ENCODE data around the gene MYO1F. TPM values are rescaled to one million over a fixed set of nuclear protein-coding genes. Genes with fewer than 3 reads are reported as not detected.
"Not testable (repeated sequence)": the region's sequence is repeated elsewhere in the genome, so short reads cannot be mapped to it uniquely, and the experiment has no call there.

MYO1F gene
- 10 to 100 TPM in 2 of 9 donors, 1 to 10 TPM in 7; 1.8 to 56.6 (median 5.0) TPM for total RNA-seq
- 1 to 10 TPM; 4.2 to 4.7 TPM for polyA plus RNA-seq
- long read RNA-seq, donor 1, full-length matches to known transcripts: 2 of 8 reads
- long read RNA-seq, donor 1, partial matches to known transcripts: 3 of 8 reads
- long read RNA-seq, donor 1, other reads (novel, unspliced or antisense): 3 of 8 reads
- long read RNA-seq, donor 2, partial matches to known transcripts: 0 of 1 reads
- long read RNA-seq, donor 2, other reads (novel, unspliced or antisense): 1 of 1 reads
- long read RNA-seq, donor 3, full-length matches to known transcripts: 2 of 7 reads
- long read RNA-seq, donor 3, partial matches to known transcripts: 4 of 7 reads
- long read RNA-seq, donor 3, other reads (novel, unspliced or antisense): 1 of 7 reads

DNA sequence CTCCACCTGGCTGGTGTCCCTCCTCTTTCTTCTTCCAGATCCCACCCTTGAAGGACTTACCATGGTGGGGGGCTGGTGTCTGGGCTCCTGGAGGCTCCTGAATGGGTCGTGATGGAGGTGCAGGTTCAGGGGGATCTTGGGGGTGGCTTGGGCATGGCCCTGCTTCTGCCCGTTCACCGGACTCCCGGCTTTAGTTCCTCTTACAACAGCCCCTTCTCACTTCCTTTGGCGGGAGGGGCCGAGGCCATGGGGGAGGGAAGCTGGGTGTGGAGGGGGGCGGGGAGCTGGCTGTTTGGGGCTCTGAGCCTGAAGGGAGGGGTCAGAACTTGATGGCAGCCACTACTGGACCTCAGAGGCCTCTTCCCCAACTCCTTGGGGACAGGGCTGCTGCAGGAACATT is at the start of gene MYO1F:
Gene MYO1F (minus strand): TSS at position 196 of the 400 bp plus-strand sequence. CDS start 133 bp downstream, at position 63.
- H3K4me3 ChIP-seq: peak within 1 kb of the TSS in 10 of 12 donors; percentile 12 to 73 (median 40)
- peaks cover 0 to 28% (median 0%) of the 10 kb centered on the region in 9 donors for H3K27me3 ChIP-seq
- H3K27ac ChIP-seq: peak within 1 kb of the TSS in 5 of 12 donors; percentile 9 to 83 (median 30)
- no peaks in the 10 kb centered on the region for H3K9me3 ChIP-seq
- intact Hi-C loops (cut with DNase I): loop anchor here in 4 of 10 donors (5.0 to 10.0 kb wide), 2 partner anchors 222 to 225 kb away; no protein-coding TSS in a partner anchor
- TF ChIP-seq, protein P1, sequence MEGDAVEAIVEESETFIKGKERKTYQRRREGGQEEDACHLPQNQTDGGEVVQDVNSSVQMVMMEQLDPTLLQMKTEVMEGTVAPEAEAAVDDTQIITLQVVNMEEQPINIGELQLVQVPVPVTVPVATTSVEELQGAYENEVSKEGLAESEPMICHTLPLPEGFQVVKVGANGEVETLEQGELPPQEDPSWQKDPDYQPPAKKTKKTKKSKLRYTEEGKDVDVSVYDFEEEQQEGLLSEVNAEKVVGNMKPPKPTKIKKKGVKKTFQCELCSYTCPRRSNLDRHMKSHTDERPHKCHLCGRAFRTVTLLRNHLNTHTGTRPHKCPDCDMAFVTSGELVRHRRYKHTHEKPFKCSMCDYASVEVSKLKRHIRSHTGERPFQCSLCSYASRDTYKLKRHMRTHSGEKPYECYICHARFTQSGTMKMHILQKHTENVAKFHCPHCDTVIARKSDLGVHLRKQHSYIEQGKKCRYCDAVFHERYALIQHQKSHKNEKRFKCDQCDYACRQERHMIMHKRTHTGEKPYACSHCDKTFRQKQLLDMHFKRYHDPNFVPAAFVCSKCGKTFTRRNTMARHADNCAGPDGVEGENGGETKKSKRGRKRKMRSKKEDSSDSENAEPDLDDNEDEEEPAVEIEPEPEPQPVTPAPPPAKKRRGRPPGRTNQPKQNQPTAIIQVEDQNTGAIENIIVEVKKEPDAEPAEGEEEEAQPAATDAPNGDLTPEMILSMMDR (IDR thresholded peaks at IDR 0.05): no peak
- no peak for TF ChIP-seq POLR2A (IDR thresholded peaks at IDR 0.05)
- H3K36me3 ChIP-seq: no peaks in the 10 kb centered on the region
- peak; percentile 42 to 73 (median 60) for ATAC-seq
- peaks cover 0 to 68% (median 7%) of the 10 kb centered on the region in 12 donors for H3K4me1 ChIP-seq
- peak; percentile 63 to 84 (median 74) for DNase-seq
- whole genome bisulfite sequencing, 4 donors: 14 to 32% (median 21%) methylated on average over 3 to 7 of the region's 7 CpGs

DNA sequence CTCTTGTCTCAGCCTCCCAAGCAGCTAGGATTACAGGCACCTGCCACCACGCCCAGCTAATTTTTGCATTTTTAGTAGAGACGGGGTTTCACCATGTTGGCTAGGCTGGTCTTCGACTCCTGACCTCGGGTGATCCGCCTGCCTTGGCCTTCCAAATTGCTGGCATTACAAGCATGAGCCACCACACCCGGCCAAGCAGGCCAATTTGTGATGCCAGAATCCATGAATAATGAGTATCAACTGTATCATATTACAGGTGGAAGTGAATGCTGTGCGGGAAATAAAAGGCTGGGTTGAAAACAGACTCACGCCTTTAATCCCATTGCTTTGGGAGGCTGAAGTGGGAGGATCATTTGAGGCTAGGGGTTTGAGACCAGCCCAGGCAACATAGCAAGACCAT is 49.6 kb upstream of the MYO1F start:
- TF ChIP-seq, protein P1 (IDR thresholded peaks at IDR 0.05): no peak
- TF ChIP-seq POLR2A (IDR thresholded peaks at IDR 0.05): no peak
- H3K27me3 ChIP-seq: no peaks in the 10 kb centered on the region
- intact Hi-C loops (cut with DNase I): no loop called here
- ATAC-seq (no peak), DNase-seq (no peak)
- no peak overlapping the region for H3K4me3 ChIP-seq
- H3K27ac ChIP-seq: no peak overlapping the region
- WGBS, 4 donors: 75 to 86% (median 83%) methylated on average over 8 of the region's 8 CpGs
- H3K9me3 ChIP-seq: peaks cover 0 to 33% (median 0%) of the 10 kb centered on the region in 12 donors
- no peaks in the 10 kb centered on the region for H3K36me3 ChIP-seq
- H3K4me1 ChIP-seq: no peaks in the 10 kb centered on the region

- H3K4me1 ChIP-seq; H3K9me3 ChIP-seq; DNase-seq; H3K27me3 ChIP-seq; H3K27ac ChIP-seq; ATAC-seq; H3K36me3 ChIP-seq; intact Hi-C loops (cut with DNase I); H3K4me3 ChIP-seq: not testable (repeated sequence)
- TF ChIP-seq, protein P1 (IDR thresholded peaks at IDR 0.05): peak in 4 of 12 donors; percentile 7 to 17 (median 10)
- WGBS, 4 donors: 40 to 50% (median 46%) methylated on average over 4 of the region's 4 CpGs
These were observed 45.6 kb upstream of the MYO1F start for GRCh38 chr19:8622886-8623285.

DNA sequence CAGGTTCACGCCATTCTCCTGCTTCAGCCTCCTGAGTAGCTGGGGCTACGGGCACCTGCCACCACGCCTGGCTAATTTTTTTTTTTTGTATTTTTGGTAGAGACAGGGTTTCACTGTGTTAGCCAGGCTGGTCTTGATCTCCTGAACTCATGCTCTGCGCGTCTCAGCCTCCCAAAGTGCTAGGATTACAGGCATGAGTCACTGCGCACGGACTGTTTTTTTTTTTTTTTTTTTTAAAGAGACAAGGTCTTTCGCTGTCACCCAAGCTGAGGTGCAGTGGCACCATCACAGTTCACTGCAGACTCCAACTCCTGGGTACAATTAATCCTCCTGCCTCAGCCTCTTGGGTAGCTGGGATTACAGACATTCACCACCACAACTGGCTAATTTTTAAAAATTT is 41.5 kb upstream of the MYO1F start:
- WGBS, 4 donors: 54 to 73% (median 59%) methylated on average over 8 of the region's 8 CpGs
- Histone ChIP-seq H3K27me3 (peaks cover 0 to 7% (median 0%) of the 10 kb centered on the region in 9 donors), H3K4me1 (peaks cover 0 to 4% (median 0%) of the 10 kb centered on the region in 12 donors), H3K36me3 (no peaks in the 10 kb centered on the region), H3K4me3 (no peak overlapping the region), H3K9me3 (no peaks in the 10 kb centered on the region), H3K27ac (no peak overlapping the region)
- intact Hi-C loops (cut with DNase I): loop anchor here in 3 of 10 donors (5.0 kb wide), 1 partner anchor 36 kb away; no protein-coding TSS in a partner anchor
- DNase-seq (no peak), ATAC-seq (no peak)
- no peak for TF ChIP-seq POLR2A (IDR thresholded peaks at IDR 0.05)
- TF ChIP-seq, protein P1 (IDR thresholded peaks at IDR 0.05): no peak
